GM19468 (cell line): Measurements from ENCODE around the gene NMBR.
"Not testable (repeated sequence)": the region's sequence is repeated elsewhere in the genome, so short reads cannot be mapped to it uniquely, and the experiment has no call there.

Experiments
- ATAC-seq: cut with Tn5 transposase; IDR thresholded peaks from one replicate; pipeline ENCODE4 v1.9.1; 2021; ENCODE audit warnings: mild to moderate bottlenecking, moderate library complexity, moderate number of reproducible peaks; ENCODE audit not compliant: unreplicated experiment; ENCODE audit errors: extremely low read depth

Gene NMBR

DNA sequence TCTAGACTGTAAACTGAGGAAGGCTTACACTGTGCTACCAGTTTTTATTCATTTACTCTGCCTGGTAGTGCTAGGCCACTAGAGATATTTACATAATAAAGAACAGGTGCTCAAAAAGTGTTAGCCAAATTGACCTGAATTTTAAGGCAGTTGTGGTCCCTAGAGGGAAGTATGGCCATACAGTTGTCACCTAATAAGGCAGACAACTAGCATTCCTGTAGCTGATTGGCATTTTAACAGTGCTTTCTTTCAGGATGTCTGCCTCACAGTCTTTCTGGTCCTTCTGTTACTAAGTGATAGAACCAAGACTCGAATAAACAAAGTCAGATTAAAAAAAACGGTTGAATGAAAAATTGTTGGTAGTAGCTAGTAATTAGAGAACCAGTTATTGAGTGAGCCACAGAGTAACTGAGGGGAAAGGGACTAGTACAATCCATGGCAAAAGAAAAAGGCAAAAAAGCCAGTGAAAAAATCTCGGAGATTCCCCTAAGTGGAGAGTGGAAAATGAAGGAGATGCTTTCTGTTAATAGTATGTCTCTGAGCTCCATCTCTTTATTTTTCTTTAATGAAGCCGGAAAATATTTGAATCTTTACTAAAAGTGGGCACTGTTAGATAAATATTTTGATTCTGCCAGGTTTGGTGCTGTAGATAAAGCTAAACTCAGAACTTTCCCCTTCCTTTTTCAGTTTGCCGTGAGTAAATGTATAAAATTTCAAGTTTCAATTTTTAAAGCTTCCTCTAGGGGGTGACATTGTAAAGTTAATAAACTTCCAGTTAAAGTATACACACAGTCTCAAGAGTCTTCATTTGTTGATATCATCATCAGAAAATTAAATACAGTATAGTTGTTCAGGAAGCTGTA is 9.2 kb upstream of the NMBR start:
- ATAC-seq = no peak

DNA sequence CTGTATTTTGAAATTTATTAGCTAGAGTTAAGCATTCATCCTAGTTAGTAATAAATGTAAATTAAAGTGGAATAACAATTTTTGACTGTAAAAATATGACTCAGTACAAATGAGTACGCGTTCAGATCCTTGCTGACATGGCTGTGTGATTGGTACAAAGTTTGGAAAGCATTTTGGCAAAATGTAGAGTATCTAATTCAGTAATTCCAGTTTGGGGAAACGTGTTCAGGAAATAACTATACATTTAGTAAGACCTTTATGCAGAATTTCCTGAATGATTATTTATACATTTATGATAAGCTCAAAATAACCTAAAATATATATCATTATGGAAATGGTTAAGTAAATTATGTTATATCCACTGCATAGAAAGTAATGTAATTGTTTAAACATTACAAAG is 8.2 kb upstream of the NMBR start:
- ATAC-seq = no peak

DNA sequence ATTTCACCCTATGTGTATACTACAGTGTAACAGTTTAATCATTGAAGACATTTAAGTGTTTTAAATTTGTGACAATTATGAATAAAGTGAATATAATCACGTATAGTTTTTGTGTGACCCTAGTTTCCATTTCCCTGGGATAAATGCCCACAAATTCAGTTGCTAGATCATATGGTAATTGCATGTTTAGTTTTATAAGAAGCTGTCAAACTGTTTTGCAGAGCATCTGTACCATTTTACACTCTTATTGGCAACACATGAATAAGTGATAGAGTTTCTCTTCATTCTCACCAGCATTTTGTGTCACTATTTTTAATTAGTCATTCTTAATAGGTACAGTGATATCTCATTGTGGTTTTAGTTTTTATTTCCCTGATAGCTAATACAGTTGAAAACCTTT is 7.4 kb upstream of the NMBR start:
- ATAC-seq = no peak

DNA sequence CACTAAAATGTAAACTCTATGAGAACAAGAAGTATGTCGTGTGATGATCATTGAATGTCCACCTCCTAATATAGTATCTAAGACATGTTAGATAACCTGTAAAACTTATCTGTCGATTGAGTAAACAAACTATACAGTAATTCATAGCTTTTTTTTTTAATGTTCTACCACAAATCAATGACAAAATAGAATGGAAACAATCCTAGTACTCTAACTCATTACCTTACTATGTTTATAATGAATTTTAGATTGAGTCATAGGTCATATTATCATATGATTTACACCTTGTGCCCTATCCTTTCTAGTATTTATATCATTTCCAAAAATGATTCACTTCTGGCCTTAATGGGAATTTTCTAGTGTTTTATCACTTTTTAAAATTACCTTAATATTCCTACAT is 6.3 kb upstream of the NMBR start:
- ATAC-seq = no peak

DNA sequence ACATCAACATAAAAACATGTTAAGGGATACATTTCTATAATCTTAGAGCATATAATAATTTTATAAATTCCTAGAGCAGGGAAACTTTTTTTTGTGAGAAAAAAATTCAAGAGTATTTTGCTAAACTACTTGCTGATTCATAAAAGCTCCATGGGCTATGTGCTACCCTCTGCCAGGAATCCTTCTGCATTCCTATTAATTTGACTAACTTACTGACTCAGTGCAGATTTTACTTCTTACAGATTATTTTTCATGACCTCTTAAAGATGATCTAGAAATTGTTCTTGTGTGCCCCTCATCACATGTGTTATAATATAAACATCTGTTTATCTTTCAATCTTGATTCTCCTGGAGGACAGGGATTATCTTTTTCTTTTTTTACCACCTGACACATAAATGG is 5.8 kb upstream of the NMBR start:
- ATAC-seq = no peak

DNA sequence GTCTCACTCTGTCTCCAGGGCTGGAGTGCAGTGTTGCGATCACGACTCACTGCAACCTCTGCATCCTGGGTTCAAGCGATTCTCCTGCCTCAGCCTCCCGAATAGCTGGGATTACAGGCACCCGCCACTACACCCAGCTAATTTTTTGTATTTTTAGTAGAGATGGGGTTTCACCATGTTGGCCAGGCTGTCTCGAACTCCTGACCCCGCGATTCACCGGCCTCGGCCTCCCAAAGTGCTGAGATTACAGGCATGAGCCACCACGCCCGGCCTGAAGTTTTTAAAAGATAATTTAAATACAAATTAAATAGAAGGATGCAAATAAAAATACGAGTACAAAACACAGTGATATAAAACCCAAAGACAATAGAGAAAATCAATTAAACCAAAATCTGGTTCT is 5.4 kb downstream of the NMBR start:
- ATAC-seq = not testable (repeated sequence)

DNA sequence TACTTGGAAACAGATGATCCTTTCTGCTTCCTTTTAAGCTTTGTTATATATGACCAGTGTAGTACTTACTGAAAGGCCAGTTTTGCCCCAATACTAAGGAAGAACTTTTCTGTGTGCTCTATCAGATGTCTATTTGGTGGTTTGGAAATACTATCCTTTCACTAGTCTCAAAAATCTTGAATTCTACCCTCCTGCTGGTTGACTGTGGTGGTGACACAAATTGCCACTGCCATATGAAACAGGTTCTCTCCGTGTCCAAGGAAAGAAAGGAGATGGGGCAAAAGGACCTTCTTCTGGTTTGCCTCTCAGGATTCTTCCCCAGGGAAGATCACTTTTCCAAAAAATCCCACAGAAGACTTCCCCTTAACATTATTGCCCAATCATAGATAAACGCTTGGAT is 8.0 kb downstream of the NMBR start:
- ATAC-seq = no peak

DNA sequence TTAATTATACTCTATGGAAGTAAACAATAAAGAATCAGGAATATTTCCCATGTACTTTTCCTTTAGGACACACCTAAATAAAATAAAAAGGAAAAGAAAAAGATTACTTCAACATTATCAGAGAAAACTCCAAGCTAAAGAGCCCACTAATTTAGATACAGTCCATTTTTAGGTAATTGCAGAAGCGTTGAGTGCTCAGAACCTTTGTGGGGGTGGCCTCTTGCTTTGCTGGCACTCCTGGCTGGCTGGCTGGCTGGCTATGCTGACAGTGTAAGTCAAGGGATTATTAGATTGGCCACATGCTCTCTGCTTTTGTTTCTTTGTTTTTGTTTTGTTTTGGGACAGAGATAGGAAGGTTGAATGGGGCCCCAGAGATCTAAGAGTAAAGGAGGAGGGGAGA is 14.3 kb downstream of the NMBR start, which contains the start of gene GJE1:
TSS of gene GJE1 (plus strand) at position 301 of the 400 bp plus-strand sequence. CDS start 234 bp downstream, outside the sequence.
- ATAC-seq = no peak

DNA sequence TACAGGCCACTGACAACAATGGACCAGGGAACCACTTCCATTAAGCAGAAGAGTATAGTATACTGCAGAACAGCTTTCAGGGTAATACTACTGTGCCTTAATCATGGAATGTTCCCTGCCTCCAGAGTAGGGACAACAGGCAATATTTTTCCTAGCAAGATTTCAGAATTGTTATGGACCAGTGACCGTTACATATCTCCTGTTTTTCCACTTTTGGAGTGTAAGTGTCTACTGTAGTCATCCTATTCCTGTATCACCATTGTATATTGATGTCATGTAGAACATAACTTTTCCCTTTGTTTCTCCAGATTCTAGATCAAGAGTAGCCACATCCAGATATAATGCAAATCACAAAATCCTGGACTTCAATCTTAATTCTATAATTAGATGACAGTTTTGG is 16.1 kb downstream of the NMBR start:
- ATAC-seq = no peak

DNA sequence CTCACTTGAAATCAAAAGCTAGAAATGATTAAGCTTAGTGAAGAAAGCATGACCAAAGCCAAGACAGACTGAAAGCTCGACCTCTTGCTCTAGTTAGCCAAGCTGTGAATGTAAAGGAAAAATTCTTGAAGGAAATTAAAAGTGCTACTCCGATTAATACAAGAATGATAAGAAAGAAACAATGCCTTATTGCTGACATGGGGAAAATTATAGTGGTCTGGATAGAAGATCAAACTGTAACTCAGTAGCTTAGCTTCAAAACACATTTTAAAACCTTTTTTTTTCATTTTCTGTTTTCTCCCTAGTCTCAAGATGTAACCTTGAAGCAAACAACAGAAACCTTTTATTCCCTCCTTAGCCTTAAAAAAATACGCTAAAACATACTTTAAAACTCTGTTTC is 25.6 kb downstream of the NMBR start:
- ATAC-seq = no peak

DNA sequence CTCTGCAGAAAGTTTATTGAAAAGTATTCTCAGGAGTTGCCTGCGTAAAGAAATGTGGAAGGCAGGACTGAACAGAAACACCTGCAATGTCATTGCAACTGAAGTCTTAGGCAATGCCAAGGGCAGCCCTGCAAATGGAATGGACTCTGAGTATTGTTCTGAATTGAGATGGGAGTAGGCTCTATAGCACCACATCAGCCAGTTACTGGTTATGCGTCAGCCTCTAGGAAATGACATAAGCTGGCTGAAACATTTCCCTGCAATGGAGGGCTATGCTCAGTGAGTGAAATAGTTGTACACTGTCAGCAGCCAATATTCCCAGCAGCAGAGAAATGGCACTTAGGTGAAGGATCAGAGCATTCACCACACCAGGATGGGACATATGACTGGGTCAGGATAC is 28.0 kb downstream of the NMBR start:
- ATAC-seq = no peak

DNA sequence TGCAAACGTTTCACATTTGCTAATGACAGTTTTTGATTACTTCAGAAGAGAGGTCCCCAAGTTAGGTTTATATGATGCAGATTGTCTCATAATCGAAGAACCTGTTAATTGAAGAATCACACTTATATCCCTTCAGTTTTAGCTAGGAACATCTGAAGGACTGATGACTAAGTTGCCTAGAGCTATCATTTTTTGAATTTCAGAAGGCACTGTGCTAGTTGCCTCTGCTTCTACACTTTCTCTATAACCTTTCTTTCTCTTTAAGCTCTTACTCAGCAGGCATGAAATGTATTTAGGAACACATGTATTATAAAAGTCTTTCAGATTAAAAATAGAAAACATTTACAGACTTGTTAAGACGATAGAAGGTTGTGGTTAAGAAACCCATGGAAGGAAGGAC is 28.6 kb downstream of the NMBR start:
- ATAC-seq = no peak

DNA sequence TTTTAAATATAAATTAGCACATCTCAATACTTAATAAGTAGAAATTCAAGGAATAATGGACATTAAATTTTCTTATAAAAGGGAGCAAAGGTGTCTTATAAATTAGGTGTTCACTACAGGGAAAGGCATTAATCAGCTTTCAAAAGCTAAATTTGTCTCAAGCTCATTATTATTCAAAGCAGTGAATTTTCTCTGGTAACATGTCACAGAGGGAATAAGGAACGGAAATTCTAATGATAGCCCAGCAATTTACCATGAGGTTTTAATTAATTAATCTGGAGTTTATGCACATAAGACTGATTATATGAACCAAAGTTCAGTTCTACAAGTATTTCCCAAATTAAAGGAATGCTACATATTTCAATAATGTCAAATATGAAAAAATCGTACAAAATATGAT is 29.6 kb downstream of the NMBR start:
- no peak for ATAC-seq

DNA sequence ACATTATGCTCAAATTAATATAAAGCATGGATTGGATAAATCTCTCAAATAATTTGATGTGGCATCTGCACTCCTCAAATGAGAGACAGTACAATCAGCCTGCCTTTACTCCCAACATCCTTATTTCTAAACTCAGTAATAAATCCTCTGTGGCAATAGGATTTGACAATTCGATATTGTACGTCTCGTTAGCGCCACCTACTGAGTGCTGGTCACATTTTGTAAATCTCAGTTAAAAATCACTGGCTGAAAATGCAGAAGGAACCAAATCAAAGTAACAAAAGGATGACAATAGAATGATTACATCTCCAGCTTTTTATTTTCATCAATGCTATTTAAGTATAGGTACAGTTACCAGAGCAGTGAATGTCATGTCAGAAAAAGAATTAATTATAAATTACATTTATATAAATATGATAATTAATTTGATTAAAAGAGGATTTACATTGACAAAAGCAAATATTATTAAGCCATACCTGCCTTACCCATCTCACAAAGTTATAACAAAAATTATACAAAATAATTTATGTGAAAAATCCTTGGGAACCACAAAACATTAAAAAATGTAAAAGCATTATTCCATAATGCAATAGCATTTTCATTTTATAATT is 34.4 kb downstream of the NMBR start:
- peak; percentile 43 for ATAC-seq

DNA sequence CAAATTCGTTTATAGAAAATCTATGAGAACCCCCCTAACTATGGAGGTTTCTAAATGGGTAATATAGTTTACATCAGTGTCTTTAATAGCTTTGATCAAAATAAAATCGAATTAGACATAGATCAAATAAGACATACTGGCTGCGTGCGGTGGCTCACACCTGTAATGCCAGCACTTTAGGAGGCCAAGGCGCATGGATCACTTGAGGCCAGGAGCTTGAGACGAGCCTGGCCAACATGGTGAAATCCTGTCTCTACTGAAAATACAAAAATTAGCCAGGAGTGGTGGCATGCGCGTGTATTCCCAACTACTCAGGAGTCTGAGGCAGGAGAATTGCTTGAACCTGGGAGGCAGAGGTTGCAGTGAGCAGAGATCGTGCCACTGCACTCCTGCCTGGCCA is 36.1 kb downstream of the NMBR start:
- ATAC-seq = not testable (repeated sequence)

DNA sequence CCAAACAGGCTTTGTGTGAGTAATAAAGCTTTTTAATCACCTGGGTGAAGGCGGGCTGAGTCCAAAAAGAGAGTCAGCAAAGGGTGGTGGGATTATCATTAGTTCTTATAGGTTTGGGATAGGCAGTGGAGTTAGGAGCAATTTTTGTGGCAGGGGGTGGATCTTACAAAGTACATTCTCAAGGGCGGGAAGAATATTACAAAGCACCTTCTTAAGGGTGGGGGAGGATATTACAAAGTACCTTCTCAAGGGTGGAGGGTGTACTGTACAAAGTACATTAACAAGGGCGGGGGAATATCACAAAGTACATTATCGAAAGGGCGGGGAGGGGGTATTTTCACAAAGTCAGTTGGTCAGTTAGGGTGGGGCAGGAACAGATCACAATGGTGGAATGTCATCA is 42.1 kb downstream of the NMBR start:
- ATAC-seq = not testable (repeated sequence)

DNA sequence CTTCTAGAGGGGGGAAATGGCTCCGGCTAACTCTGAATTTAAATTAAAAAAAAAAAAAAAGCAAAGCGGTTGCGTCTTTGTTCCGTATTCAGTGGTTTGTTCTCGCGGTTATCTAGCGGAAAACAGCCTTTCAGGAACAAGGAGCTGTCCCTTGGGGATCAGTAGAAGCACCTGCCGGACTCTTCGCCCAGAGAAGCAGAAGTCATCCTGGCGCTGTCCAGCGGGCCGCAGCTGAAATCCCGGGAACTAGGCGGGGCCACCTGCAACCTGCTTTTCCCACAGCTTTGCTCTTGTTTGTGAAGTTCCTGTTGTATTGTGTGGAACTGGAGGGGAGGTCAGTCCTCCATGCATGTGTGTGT is 58.1 kb downstream of the NMBR start:
- ATAC-seq = no peak

DNA sequence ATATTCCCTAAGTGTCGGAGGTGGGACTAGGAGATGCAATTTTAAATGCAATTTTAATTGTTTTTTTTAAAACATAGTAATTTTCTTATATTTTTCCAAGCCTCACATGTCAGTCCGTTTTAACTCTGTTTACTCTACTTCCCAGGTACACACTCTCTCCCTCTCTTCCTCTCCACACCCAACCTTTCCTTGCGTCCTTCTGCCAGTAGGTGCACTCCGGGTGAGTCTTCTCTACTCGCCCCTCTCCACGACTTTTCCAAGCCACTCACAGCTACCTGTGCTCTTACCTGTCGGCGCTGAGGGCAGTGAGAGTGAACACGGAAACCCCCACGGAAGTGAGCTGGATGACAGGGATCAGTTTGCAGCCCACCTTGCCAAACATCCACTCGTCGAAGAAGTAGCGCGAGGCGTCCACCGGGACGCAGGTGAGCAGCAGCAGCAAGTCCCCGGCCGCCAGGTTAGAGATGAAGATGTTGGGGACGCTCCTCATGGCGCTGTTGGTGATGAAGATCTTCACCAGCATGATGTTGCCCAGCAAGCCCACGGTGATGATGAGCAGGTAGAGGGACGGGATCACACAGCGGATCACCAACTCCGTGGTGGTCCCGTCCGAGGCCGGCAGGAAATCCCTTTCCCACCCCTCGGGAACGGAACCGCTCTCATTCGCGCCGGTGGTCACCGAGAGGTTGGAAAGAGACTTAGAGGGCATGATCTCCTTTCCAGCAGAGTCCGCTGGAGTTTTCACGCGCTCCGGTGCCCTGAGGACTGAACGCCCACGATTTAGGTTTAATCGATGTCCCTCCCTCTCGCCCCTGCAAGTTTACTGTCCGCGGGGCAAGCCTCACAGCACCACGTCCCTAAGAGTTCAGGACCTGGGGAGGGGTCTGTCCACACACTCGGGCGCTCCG is 58.7 kb downstream of the NMBR start:
- no peak for ATAC-seq

DNA sequence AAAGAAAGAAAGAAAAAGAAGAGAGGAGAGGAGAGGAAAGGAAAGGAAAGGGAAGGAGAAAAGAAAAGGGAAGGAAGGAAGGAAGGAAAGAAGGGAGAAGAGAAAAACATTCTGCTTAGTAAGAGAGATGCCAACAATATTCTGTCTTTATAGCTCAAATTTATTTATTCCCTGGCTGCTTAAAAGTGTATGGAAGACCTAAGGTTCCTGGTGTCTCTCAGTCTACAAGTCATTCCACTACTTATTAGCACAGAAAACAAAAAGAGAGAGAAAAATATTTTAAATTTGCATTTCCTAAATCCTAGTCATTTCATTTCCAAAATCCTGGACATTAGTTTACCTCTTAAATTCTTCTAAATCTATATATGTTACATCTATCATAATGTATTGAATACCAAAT is 67.8 kb downstream of the NMBR start:
- no peak for ATAC-seq

DNA sequence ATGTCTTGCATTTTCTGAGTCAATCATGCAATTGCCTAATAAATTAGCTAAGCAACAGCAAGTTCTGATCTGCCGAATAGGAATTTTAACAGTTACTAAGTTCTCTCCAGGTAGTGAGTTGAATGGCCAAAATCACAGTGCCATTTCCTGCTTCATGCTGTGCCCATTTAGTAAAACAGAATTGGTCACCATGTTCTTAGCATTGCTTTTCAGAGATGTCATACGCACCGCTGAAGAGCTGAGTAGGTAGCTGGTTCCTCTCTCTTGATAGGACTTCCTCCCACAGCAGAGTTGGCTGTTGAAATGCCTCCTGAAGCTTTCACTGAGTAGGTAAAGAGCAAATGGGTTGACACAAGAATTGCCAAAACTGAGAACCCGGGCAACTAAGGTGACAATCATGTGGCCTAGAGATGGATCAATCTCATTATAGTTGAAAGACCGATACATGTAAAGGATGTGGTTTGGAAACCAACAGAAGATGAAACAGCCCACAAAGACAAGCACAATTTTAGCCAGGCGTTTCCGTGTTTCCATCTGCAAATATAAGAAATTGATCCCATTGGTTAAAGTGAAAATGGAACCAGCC is 71.3 kb downstream of the NMBR start:
- ATAC-seq = no peak

DNA sequence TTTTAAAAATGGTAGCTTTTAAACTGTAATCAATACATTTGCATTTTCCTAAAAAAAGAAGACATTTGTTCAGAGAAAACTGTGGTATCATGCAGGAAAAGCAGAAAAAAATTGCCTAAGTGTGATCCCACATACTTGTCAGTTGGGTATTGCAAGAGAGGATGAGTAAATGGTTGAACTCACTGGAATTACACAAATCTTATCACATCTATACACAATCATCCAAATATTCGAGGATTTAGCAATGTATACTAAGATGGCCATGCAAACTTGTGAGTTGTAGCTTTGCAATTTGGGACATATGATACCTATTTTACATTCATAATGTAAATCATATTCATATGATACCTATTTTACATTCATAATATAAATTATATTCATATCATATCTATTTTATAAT is 72.4 kb downstream of the NMBR start:
- no peak for ATAC-seq
